Skin of body (tissue), 2 donors: ENCODE data around the gene RBMS3. TPM values are rescaled to one million over a fixed set of nuclear protein-coding genes. Genes with fewer than 3 reads are reported as not detected.
"Not testable (repeated sequence)": the region's sequence is repeated elsewhere in the genome, so short reads cannot be mapped to it uniquely, and the experiment has no call there.

Experiments
- DNase-seq: peaks from one replicate; lab custom pipeline; 2025; lab: John Stamatoyannopoulos, UW
- total RNA-seq: library from RNA; depleted of rRNA; stranded (reverse); fragments of >200 nt; gene quantifications from one replicate; pipeline ENCODE4 v1.2.3, GENCODE V29; 2014

RBMS3 gene
- total RNA-seq, 1 donor from 2014 or later = 111 TPM

DNA sequence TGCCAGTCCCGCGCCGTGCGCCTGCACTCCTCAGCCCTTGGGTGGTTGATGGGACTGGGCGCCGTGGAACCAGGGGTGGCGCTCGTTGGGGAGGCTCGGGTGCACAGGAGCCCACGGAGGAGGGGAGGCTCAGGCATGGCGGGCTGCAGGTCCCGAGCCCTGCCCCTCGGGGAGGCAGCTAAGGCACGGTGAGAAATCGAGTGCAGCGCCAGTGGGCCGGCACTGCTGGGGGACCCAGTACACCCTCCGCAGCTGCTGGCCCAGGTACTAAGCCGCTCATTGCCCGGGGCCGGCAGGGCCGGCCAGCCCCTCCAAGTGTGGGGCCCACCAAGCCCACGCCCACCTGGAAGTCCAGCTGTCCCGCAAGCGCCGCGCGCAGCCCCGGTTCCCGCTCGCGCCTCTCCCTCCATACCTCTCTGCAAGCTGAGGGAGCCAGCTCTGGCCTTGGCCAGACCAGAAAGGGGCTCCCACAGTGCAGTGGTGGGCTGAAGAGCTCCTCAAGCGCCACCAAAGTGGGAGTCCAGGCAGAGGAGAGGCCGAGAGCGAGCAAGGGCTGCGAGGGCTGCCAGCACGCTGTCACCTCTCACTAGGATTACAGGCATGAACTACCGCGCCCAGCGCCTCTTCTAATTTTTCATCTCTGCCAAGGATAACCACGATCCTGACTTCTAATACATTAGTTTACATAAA is 192.8 kb downstream of the RBMS3 start:
- DNase-seq = not testable (repeated sequence)

GRCh38 chr3:29475305-29475840 is 194.5 kb downstream of the RBMS3 start:
- DNase-seq = no peak

GRCh38 chr3:29475854-29476253 is 195.0 kb downstream of the RBMS3 start:
- DNase-seq = no peak

DNA sequence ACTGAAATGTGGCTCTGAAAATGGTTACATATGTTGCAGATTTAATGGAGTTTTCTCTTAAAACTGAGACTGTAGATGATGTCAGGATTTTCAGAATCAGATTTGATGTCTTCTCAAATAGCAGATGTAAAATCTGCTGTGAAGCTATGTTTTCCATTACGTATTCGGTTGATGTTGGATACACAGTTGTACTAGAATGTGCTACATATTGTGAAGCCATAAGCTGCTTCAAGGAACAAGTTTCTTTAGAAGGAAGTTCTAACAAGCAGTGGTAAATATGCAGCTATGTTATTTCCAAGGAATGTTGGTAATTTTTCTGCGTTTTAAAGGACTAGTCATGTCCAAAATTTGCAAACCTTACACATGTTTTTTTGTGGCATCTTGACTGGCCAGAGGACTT is 197.7 kb downstream of the RBMS3 start:
- DNase-seq = peak; percentile 96

GRCh38 chr3:29481249-29481648 is 200.4 kb downstream of the RBMS3 start:
- no peak for DNase-seq

DNA sequence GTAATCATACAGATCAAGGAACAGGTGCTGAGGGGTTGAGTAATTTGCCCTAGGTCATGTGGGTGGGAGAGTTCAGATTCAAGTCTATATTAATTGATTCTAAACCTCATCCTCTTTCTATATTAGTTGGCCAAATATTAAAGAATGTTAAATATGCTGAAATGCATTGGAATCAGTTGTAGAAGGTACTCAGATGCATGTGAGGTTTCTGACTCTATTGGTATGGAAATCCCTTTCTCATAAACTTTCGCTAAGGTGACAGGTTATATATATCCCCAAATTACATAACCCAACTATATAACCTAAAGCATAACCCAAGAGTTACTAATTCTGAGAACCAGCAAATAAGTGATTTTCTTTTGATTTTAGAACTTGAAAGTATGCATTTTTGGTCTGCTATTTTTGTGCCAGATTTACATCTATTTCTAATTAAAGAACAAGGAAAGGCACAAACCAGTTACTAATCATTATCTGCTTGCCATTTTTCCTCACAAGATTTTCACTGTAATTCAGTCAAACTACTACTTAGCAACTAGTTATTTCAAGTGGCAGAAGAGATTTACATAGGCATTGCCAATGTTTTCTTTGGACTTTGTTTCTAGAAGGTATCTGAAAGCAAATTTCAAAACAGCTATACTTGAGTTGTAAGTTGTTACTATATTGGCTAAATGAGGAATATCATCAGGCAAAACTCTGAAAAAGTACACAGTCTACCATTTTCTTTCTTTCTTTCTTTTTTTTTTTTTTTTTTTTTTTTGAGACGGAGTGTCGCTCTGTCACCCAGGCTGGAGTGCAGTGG is 201.3 kb downstream of the RBMS3 start:
- no peak for DNase-seq

DNA sequence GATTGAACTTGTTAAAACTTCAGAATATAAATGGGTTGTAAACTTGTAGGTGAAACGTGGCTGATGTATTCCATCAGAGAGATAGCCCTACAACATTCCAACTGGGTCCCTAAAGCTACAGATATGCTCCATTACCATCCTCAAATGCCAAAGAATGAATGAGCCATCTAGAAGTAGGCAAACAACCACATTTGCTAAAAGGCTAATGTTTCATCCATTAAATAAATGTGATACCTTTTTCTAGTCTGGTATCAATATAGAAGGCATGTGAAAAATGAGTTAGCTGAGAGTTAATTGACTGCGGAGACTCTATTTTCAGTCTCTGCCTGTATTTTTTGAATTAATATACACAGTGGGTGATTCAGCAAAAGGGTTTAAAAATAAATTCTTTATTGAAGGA is 203.8 kb downstream of the RBMS3 start:
- no peak for DNase-seq

DNA sequence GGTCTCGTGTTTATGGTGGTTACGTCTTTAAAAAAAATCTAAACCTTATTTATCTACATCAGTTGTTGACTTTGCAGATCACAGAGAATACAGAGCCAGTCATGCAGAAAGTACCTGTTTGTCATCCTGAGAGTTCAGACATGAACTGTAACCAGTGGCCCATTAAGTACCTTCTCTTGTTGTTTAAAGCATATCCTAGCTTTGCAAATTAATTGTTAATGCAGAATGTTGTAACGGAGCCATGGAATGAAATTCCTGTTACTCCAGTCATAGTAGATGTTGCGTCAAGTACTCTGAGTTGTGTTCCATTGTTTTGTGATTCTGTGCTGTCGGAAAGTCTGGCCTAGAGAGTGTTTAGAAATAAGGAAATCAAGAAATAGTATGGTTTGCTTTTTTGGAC is 205.2 kb downstream of the RBMS3 start:
- DNase-seq = peak; percentile 33

GRCh38 chr3:29486917-29487316 is 206.0 kb downstream of the RBMS3 start:
- no peak for DNase-seq

DNA sequence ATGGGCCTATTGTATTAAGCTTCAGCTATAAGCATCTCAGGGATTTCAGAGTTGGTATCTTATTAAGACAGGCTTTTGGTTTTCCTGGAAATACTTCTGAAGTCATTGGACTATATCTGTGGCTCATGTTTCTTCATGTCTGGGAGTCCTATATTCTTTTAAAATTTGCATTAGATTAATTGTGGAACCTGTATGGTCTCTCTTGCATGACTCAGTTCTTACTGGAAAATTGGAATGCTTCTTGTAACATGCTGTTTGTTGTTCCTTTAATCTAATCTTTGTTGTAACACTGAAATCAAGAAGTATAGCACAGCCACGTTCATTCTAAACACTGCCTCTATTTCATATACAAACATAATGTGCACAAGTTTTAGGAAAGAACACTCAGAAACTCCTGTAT is 208.1 kb downstream of the RBMS3 start:
- DNase-seq = no peak

DNA sequence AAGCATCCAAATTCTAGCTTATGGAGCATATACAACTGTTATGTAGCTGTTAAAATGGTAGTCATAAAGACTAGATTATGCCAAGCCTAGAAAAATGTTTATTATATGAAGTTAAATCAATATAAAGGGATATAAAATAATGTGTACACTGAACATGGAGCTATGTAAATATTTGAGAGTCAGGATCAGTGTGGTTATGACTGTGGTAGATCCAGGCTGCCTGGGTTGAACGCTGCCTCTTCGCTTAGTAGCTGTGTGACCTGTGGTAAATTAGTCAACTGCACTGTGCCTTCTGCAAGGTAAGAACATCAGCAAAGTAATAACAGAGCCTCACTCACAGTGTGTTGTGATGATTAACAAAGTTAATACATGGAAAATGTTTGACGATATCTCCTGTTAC is 212.2 kb downstream of the RBMS3 start:
- DNase-seq = no peak

GRCh38 chr3:29494305-29495036 is 213.6 kb downstream of the RBMS3 start:
- DNase-seq = peak; percentile 99

DNA sequence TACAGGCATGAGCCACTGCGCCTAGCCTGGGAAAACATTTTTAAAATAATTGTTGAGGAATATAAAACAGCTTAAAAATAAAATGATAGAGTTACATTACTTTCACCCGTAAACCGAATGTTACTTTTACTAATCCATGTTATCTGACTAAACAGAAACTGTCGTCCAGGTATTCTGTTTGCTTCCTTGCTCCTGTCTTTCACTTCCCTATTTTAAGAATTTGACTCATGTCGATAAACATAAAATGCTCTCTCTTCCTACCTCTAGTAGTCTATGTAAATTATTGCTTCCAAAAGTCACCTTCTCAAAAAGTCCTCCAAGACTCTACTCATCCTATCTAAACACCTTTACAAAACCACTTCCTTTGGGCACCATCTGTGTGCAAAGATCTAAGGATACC is 216.4 kb downstream of the RBMS3 start:
- no peak for DNase-seq

- no peak for DNase-seq
Measured at GRCh38 chr3:29502771-29503170, 221.9 kb downstream of the RBMS3 start.

DNA sequence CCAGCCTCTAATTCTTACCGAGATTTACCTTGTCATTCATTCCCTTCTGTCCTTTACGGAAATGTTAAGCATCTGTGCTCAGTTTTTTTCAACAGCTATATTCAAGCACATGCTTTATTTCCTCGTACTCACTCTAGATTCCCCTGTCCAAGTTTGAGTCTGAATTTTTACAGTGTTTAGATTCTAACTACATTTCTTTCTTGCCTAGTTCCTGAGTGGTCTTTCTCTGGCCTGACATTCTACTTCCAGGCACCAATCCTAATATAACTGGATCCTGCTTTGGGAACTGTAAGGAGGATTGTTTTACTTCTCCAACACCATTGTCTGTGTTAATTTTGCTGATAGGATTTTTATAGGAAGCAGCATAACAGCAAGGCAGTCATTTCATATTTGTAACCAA is 222.4 kb downstream of the RBMS3 start:
- no peak for DNase-seq

- DNase-seq = peak; percentile 45
Measured at GRCh38 chr3:29503958-29504357, 223.1 kb downstream of the RBMS3 start.

- no peak for DNase-seq
Measured at GRCh38 chr3:29506502-29506901, 225.6 kb downstream of the RBMS3 start.

GRCh38 chr3:29511701-29512100 is 230.8 kb downstream of the RBMS3 start:
- DNase-seq = peak; percentile 25

GRCh38 chr3:29512641-29513040 is 231.8 kb downstream of the RBMS3 start:
- no peak for DNase-seq

DNA sequence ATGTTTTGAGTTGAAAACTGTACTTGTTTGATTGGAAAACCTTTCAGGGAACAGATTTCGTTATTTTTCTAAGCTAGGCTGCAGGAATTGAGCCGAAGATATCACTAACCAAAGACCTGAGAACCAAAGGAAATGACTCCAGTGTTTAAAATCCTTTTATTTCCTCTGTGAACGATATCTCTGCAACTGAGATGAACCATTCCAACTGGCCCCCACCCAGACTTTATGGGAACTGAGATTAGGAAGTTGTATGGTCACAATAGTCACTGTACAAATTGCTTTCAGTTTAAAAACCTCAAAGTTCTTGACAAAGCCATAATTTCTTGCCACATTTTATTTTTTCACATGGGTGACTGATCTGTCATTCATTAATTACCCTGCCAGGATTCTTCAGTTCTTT is 232.4 kb downstream of the RBMS3 start:
- peak; percentile 48 for DNase-seq

DNA sequence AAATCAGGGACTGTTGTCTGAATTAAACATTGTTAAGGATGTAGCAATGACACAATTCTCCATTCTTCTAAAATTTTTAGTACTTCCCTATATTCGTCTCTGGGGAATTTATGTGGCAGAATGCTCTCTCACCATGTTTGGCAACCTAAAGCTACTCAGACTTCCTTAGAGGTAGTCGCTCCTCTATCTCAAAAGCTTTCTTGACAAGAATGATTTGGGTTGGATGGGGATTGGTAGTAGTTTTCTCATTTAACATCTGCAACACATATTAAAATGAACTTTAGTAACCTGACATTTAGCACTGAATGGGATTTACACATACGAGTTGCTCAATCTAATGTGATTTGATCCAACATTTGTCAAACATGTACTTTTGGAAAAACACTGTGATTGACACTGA is 233.3 kb downstream of the RBMS3 start:
- peak; percentile 75 for DNase-seq

GRCh38 chr3:29514912-29515311 is 234.0 kb downstream of the RBMS3 start:
- no peak for DNase-seq
